SK-N-SH (cell line): Measurements from ENCODE around the gene SNED1. TPM values are rescaled to one million over a fixed set of nuclear protein-coding genes. Genes with fewer than 3 reads are reported as not detected.
A peak's percentile ranks its signal among the peaks of the same experiment; 100 is the strongest.

Experiments
- CTCF ChIA-PET: fragments of 300-600, 350-600 bp; formaldehyde crosslinking; extraction: SDS; loops from one replicate; lab custom pipeline; 2021; lab: Yijun Ruan, JAX
- POLR2A ChIA-PET: fragments of 350-600 bp; sonication (Branson Sonifier 250); formaldehyde crosslinking; extraction: SDS; loops from one replicate; lab custom pipeline; 2020; ENCODE audit warnings: antibody characterized with exemption, inconsistent platforms; lab: Yijun Ruan, JAX
- DNase-seq: peaks from one replicate; pipeline ENCODE4 v3.0.0; 2012
- H2AFZ ChIP-seq: fragments of 200-600 bp; sonication (generic); 2 replicates; pipeline ENCODE4 v1.8.1; 2016; ENCODE audit warnings: antibody characterized with exemption, mild to moderate bottlenecking, low read depth
- H3F3A ChIP-seq: fragments of 200-600 bp; sonication (generic); replicated peaks from 2 replicates; pipeline ENCODE3; 2016; ENCODE audit warnings: antibody characterized with exemption, mild to moderate bottlenecking; ENCODE audit not compliant: insufficient read depth
- H3K27ac ChIP-seq, 2 experiments: fragments of 200-500 bp in 1 of 2; fragments of 200-600 bp in 1 of 2; sonication (Bioruptor generic) in 1 of 2; sonication (generic), shearing (Covaris generic) in 1 of 2; 2 replicates each; pipeline versions ENCODE4 v1.5.1 to v1.6.1; 2014 to 2016; ENCODE audit warnings: low read depth in 2 of 2, inconsistent platforms in 1 of 2, low read length in 1 of 2, mild to moderate bottlenecking in 1 of 2, mixed read lengths in 1 of 2
- H3K27me3 ChIP-seq: fragments of 200-600 bp; sonication (generic), shearing (Covaris generic); 2 replicates; pipeline ENCODE4 v1.6.1; 2016; ENCODE audit warnings: mixed run types; ENCODE audit not compliant: insufficient read depth
- H3K36me3 ChIP-seq, 2 experiments: fragments of 200-500 bp in 1 of 2; fragments of 200-600 bp in 1 of 2; sonication (Bioruptor generic) in 1 of 2; sonication (generic) in 1 of 2; replicated peaks in 1 of 2; 2 replicates each; pipeline versions ENCODE3 to v1.5.1; 2014 to 2016; ENCODE audit warnings: low read length in 1 of 2, mild to moderate bottlenecking in 1 of 2; ENCODE audit not compliant: insufficient read depth in 2 of 2, control insufficient read depth in 1 of 2
- H3K4me1 ChIP-seq, 2 experiments: fragments of 200-500 bp in 1 of 2; fragments of 200-600 bp in 1 of 2; sonication (Bioruptor generic) in 1 of 2; sonication (generic), shearing (Covaris generic) in 1 of 2; 2 replicates each; pipeline versions ENCODE4 v1.5.1 to v1.6.1; 2014 to 2016; ENCODE audit warnings: low read depth in 1 of 2, low read length in 1 of 2, mixed run types in 1 of 2; ENCODE audit not compliant: insufficient read depth in 2 of 2, control insufficient read depth in 1 of 2
- H3K4me2 ChIP-seq: fragments of 200-600 bp; sonication (generic), shearing (Covaris generic); 2 replicates; pipeline ENCODE4 v1.6.1; 2017; ENCODE audit warnings: mixed run types
- H3K4me3 ChIP-seq, 2 experiments: fragments of 200-500 bp in 1 of 2; fragments of 200-600 bp in 1 of 2; sonication (Bioruptor generic) in 1 of 2; sonication (generic), shearing (Covaris generic) in 1 of 2; 2 replicates each; pipeline versions ENCODE4 v1.5.1 to v1.8.1; 2014 to 2016; ENCODE audit warnings: low read depth in 2 of 2, inconsistent platforms in 1 of 2, low read length in 1 of 2, mild to moderate bottlenecking in 1 of 2, mixed read lengths in 1 of 2, moderate library complexity in 1 of 2
- H3K79me2 ChIP-seq: fragments of 200-600 bp; sonication (generic); 2 replicates; pipeline ENCODE4 v1.8.1; 2017; ENCODE audit warnings: mild to moderate bottlenecking; ENCODE audit not compliant: insufficient read depth
- H3K9ac ChIP-seq: fragments of 200-600 bp; sonication (generic); 2 replicates; pipeline ENCODE4 v1.6.1; 2017; ENCODE audit warnings: mixed run types
- H3K9me2 ChIP-seq: fragments of 200-600 bp; sonication (generic); 2 replicates; pipeline ENCODE4 v1.6.1; 2017; ENCODE audit warnings: mixed run types
- H3K9me3 ChIP-seq: fragments of 200-600 bp; sonication (generic); 2 replicates; pipeline ENCODE4 v1.6.1; 2017; ENCODE audit warnings: mixed run types, mild to moderate bottlenecking, moderate library complexity
- H4K20me1 ChIP-seq: fragments of 200-600 bp; sonication (generic); 2 replicates; pipeline ENCODE4 v1.6.1; 2017; ENCODE audit warnings: mild to moderate bottlenecking, mixed run types; ENCODE audit not compliant: insufficient read depth
- CHD2 ChIP-seq: fragments of 150-350 bp; IDR thresholded peaks from 2 replicates; pipeline ENCODE4 v1.6.1; 2018; ENCODE audit warnings: low read length; ENCODE audit not compliant: partially characterized antibody
- CTCF ChIP-seq: fragments of 200-600 bp; sonication (generic); IDR thresholded peaks from 2 replicates; pipeline ENCODE4 v1.6.1; 2017; ENCODE audit warnings: antibody characterized with exemption, mild to moderate bottlenecking, moderate library complexity
- FOXM1 ChIP-seq: IDR thresholded peaks from 2 replicates; pipeline ENCODE4 v1.4.0; 2012; ENCODE audit warnings: low read depth, mild to moderate bottlenecking
- NFIC ChIP-seq: IDR thresholded peaks from 2 replicates; pipeline ENCODE4 v1.4.0; 2012; ENCODE audit warnings: borderline replicate concordance
- RFX5 ChIP-seq: IDR thresholded peaks from 2 replicates; pipeline ENCODE4 v1.6.1; 2012; ENCODE audit warnings: mild to moderate bottlenecking, improper control_type of control experiment, low read length
- SMC3 ChIP-seq: IDR thresholded peaks from 2 replicates; pipeline ENCODE4 v1.6.1; 2012; ENCODE audit warnings: low read depth, low read length, improper control_type of control experiment
- TAF1 ChIP-seq: IDR thresholded peaks from 2 replicates; pipeline ENCODE4 v1.6.1; 2012; ENCODE audit warnings: low read depth, mild to moderate bottlenecking, low read length, moderate library complexity, borderline replicate concordance
- USF2 ChIP-seq: fragments of 150-350 bp; IDR thresholded peaks from 2 replicates; pipeline ENCODE4 v1.6.1; 2017; ENCODE audit warnings: antibody characterized with exemption, low read length, low read depth, borderline replicate concordance
- WGBS: methylation state at CpG from one replicate; pipeline ENCODE4 v1.1.6; 2017; ENCODE audit warnings: low lambda C conversion rate; 5-methylcytosine and 5-hydroxymethylcytosine counted together
- polyA plus RNA-seq, 3 experiments: library from polyadenylated mRNA; depleted of rRNA; stranded (reverse); fragments of >200 nt; gene quantifications; 2 replicates each; pipeline ENCODE4 v1.2.3, GENCODE V29; 2012
- TF ChIP-seq, protein P1 (sequence below): fragments of 150-350 bp; IDR thresholded peaks from 2 replicates; pipeline ENCODE4 v1.6.1; 2016; ENCODE audit warnings: mild to moderate bottlenecking, low read depth, low read length

The SNED1 gene
- polyA plus RNA-seq, 1 of the 3 experiments (the other 2 are of a cell fraction) = 0.03 TPM

DNA sequence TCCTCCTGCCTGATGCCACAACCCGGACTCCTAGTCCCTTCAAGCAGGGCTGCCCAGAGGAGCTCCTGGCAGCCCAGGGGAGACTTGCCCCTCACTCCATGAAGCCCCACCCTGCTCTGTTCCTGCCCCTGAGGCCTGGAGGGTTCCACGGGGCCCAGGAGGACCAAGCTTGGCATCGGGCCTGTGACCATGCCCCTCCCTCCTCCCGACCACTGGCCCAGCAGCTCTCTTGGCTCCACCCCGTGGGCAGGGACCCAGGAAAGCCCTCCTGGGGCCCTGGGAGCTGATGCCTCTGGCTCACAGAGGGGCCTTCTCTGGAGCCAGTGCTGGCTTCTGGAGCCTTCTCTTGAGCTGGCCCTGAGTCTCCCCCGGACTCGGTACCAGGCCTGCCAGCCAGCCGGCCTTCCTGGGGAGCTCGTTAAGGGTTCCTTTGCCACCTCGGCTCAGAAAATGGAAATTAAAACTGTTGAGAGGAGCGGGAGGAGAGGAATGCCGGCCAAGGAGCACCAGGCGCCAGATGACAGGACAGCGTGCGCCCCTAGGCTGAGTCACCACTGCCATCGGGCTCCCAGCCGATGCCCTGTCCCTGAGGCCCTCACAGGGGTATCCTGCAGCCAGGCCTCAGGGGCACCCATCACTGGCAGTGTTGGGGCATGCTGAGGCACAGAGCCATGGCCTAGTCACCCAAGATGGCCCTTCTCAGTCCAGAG lies 40.6 kb upstream of the SNED1 start (continued):
- TF ChIP-seq NFIC = no peak
- no peak for TF ChIP-seq FOXM1
- no peak for TF ChIP-seq SMC3
- no peak for TF ChIP-seq USF2
- TF ChIP-seq CHD2 = no peak

- Histone ChIP-seq H3F3A (no peaks in the 10 kb centered on the region), H3K9me3 (no peaks in the 10 kb centered on the region), H3K27ac (no peak overlapping the region; a peak in 1 of 4 replicates), H3K4me2 (no peak overlapping the region), H3K9me2 (no peaks in the 10 kb centered on the region), H4K20me1 (no peaks in the 10 kb centered on the region), H3K36me3 (no peaks in the 10 kb centered on the region), H3K27me3 (no peaks in the 10 kb centered on the region), H3K9ac (no peak overlapping the region), H3K79me2 (no peaks in the 10 kb centered on the region), H2AFZ (no peak overlapping the region), H3K4me3 (no peak overlapping the region), H3K4me1 (peaks cover 0 to 70% of the 10 kb centered on the region in 2 experiments; a peak in 1 of 4 replicates)
- TF ChIP-seq, protein P1, sequence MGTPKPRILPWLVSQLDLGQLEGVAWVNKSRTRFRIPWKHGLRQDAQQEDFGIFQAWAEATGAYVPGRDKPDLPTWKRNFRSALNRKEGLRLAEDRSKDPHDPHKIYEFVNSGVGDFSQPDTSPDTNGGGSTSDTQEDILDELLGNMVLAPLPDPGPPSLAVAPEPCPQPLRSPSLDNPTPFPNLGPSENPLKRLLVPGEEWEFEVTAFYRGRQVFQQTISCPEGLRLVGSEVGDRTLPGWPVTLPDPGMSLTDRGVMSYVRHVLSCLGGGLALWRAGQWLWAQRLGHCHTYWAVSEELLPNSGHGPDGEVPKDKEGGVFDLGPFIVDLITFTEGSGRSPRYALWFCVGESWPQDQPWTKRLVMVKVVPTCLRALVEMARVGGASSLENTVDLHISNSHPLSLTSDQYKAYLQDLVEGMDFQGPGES = no peak
- TF ChIP-seq RFX5 (no peak), TAF1 (no peak), CTCF (no peak)
- 69% methylated on average over 9 of the region's 19 CpGs for WGBS
- ChIA-PET POLR2A (no interaction called here), CTCF (interaction anchor here (0.8 to 2.4 kb wide), 5 partner anchors 13 to 57 kb away, joined by 3 to 12 read pairs (median 5); no protein-coding TSS in a partner anchor)
- peak; percentile 39 for DNase-seq
Observed at GRCh38 chr2:240958366-240959213, 39.8 kb upstream of the SNED1 start.
